ENCODE data around the gene DCLK1. TPM values are rescaled to one million over a fixed set of nuclear protein-coding genes. Genes with fewer than 3 reads are reported as not detected.

Gene DCLK1
- total RNA-seq, 1 donor from 2014 or later, result 210 TPM

GRCh38 chr13:35956074-35956473 is 175.1 kb downstream of the DCLK1 start:
- DNase-seq (ENCODE audit: low read depth), result no peak

- DNase-seq (ENCODE audit: low read depth), result no peak
These were observed 177.0 kb downstream of the DCLK1 start for GRCh38 chr13:35954207-35954560.

DNA sequence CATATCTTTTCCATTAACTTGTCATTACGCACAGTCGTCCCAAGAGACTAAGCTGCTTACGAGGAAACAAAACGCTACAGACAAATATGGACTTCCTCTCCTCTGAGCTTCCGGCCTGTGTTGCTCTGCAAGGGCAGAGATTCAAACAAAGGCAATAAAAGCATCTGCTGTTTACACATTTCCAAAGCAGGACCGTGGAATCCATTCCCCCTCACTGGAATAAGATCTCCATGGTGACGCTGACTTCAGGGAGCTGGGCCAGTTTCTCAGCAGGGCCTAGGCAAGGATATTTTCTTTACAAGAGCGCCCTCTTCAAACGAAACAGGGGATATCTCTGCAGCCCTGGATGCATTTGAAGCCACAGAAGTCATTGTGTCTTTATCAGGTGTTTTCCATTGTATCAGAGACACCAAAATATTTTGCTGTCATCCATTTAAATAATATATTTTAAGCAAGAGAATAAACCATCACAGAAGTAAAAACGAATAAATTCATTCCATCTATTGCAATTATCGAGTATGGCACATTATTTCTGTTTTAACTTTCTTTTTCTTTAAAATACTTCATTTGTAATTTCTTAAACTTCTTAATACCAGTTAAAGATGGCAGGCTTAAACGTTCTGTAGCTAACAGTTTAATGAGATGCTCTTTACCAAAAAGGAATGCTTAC is 177.5 kb downstream of the DCLK1 start:
- DNase-seq (ENCODE audit: low read depth), result peak; percentile 91

GRCh38 chr13:35947315-35947714 is 183.9 kb downstream of the DCLK1 start:
- DNase-seq (ENCODE audit: low read depth), result no peak

GRCh38 chr13:35945368-35945767 is 185.8 kb downstream of the DCLK1 start:
- no peak for DNase-seq (ENCODE audit: low read depth)

- DNase-seq (ENCODE audit: low read depth), result no peak
These were observed 189.8 kb downstream of the DCLK1 start for GRCh38 chr13:35941374-35941773.

- no peak for DNase-seq (ENCODE audit: low read depth)
These were observed 190.4 kb downstream of the DCLK1 start for GRCh38 chr13:35940734-35941133.

GRCh38 chr13:35936246-35936978 is 194.8 kb downstream of the DCLK1 start:
- no peak for DNase-seq (ENCODE audit: low read depth)

GRCh38 chr13:35930665-35931631 is 200.2 kb downstream of the DCLK1 start:
- no peak for DNase-seq (ENCODE audit: low read depth)

DNA sequence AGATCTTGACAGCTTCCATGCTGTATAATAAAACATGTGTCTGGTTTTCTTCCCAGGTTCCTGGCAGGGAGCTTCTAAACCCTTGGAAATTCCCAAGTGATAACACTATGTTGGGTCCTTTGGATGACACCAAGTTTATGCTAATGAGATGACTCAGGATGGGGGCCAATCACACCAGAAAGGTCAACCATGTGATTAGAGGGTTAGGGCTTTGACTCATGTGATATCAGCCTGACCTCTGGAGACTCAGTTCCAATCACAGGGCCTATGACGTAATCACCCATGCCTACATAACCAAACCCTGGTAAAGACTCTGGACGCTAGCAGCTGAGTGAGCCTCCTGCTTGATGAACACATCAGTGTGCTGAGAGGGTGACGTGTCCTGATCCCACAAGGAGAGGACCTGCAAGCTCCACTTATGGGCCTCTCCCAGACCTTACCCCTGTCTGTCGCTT is 203.6 kb downstream of the DCLK1 start:
- peak; percentile 50 for DNase-seq (ENCODE audit: low read depth)

DNA sequence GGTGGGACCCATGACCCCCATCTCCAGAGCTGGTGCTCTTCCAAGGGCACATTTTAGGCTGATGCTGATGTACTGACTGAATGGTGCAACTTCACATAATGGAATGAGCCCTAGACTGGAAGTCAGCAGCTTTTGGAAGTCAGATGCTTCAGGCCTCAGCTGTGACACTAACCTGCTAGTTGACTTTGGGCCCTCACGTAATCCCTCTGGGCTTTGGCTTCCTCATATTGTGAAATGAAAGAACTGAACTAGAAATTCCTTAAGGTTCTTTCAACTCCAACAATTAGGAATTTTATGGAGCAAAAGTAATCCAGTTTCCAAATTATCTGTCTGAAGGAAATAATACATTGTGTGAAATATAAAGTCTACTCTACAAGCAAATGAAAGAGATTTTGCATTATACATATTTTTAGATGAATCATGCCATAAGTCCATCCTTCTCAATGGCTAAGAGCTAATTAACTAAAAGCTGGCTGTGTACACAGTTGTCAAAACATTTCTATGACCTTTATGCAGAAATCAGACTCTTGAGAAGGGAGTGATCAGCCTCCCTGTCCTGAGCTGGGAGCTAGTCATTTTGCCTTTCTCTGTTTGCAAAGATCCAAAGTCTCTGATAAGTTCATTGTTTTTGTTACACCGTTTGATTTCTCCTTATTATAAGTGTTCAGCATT is 204.2 kb downstream of the DCLK1 start:
- no peak for DNase-seq (ENCODE audit: low read depth)

DNA sequence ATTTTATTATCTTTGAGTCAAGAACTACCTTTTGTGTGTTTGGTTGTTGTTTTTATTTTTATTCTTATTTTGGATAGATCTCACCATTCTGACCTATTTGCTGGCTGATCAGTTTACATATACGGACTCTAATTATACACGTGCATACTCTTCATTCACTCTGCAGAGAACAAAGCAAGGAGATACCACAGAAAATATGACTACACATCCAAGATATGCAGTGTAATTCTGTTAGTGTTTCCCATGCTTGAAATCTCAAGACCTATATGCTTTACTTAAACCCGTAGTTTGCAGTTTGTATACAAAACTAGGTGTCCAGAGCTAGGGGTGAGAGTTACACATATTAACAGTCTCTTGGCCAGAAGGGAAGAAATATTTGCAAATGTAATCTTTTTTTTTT is 205.5 kb downstream of the DCLK1 start:
- no peak for DNase-seq (ENCODE audit: low read depth)

GRCh38 chr13:35923347-35923746 is 207.8 kb downstream of the DCLK1 start:
- DNase-seq (ENCODE audit: low read depth), result peak; percentile 55

GRCh38 chr13:35920816-35921215 is 210.4 kb downstream of the DCLK1 start:
- no peak for DNase-seq (ENCODE audit: low read depth)

DNA sequence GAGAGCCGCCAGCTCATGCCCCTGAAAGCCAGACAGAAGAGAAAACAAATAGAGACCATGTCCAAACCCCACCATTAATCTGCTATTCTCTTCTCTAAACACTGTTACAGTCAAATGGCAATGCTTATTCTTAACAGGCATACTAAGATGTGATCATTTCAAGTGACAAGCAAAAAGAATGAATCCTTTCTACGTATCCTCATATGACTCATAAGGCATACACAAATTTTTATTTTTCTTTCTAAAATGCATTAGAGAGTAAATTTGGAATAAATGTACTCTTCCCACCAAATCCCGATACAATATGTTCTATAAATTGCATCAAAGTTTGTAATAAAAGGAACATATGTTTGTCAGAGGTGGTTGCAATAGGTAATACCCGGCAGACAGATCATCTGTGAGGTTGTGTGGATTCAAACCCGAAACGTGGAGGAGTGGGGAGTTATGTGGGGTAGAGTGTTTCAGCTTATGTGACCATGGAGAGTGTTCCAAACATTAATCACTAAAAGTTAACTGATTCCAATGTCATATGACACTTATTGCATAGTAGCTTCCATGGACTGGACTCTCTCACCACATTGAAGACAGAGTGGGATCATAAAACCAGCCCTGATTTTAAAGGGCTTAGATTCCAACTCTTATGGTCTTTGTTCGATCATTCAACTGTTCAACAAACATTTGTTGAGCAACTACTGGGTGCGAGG is 213.1 kb downstream of the DCLK1 start:
- DNase-seq (ENCODE audit: low read depth), result no peak

DNA sequence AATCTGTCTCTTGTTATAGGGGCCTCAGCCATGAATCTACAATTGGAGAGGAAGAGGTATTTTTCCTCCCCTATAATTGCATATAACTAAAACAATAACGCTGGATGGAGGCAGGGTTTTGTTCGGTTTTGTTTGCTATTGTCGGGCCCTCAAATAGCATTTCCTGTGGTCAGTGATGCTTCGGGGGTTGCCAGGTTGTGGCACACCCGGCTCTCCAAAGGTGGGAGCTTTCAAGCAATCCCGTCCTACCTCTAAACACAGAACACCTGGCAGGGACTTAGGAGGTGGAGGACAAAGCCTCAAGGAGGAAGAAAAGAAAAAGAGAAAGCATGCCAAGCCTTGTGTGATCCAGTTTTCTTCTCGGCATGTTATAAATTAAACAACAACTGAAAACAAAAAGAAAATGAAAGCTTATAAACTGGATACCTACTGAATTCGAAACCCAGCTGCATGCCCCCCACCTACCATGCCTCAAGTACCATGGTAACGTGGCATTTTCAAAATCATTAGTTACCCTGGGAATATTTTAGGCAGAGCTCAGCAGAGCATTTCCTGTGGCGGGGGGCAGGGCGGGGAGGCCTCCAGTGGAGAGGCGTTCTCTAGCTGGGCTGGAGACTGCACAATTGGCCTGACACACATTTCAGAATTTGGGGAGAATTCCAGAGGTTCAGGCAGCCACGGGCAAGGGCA is 213.8 kb downstream of the DCLK1 start:
- DNase-seq (ENCODE audit: low read depth), result no peak

DNA sequence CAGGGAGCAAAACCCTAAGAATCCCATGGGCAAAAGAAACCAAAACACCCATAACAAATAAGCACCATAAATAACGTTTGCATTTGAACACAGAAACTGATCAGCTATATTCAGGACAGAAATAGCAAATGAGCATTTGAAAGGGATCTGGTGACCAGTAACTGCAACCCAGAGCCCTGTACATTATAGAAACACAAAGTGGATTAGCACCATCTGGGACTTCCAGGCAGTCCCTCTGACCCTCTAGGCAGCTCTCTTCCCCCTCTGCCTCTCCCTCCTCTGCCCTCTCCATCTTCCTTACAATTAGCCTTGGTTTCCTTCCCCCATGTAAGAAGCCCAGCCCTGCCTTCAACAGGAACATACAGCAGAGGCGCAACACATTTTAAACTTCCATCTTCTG is 215.0 kb downstream of the DCLK1 start:
- DNase-seq (ENCODE audit: low read depth), result no peak

DNA sequence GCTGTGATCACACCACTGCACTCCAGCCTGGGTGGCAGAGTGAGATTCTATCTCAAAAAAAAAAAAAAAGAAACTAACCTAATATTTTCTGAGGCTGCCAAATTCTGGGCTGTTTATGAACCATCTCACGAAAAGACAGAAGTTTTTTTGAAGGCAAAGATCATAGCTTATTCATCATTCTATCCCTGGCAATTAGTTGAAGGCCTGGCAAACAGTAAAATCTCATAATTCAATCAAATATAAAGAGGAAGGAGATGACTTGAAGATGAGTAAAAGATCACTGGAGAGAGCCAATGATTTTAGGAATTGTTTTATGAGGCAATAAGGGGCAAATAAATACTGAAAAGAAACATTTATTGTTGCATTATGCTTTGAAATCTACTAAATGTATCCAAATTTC is 216.5 kb downstream of the DCLK1 start:
- DNase-seq (ENCODE audit: low read depth), result no peak

DNA sequence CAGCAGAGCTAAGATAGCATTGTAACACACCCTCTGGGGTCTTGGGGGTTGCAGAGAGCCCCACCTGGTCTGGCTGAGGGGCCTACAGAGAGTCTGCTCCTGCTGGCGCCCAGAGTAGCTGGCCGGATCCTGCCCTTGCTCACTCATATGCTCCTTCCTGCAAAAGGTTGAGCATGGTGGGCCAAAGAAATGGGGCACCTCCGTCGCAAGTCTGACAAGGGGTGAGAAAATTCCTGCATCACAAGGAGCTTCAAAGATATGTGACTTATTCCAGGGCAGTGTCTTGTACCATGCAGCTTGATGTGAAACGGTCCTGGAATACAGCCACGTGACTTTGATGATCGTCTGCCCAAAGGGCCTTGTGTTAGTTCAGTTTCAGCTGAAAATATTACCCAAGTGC is 218.3 kb downstream of the DCLK1 start:
- DNase-seq (ENCODE audit: low read depth), result no peak
